ENCODE data around the gene SLC19A1.
"Not testable (repeated sequence)": the region's sequence is repeated elsewhere in the genome, so short reads cannot be mapped to it uniquely, and the experiment has no call there.

GRCh38 chr21:45564137-45564536 lies 21.9 kb upstream of the SLC19A1 start:
- not testable (repeated sequence) for TF ChIP-seq CTCF, POLR2A (IDR thresholded peaks at IDR 0.05)

All from Peyer's patch (tissue), 4 donors.